ENCODE results near the gene PBXIP1.

- TF ChIP-seq EZH2 (IDR thresholded peaks at IDR 0.05) (no peak), FOXP2 (optimal IDR thresholded peaks at IDR 0.05; ENCODE audit: control extremely low read depth, extremely low read length, insufficient read depth) (no peak)
Observed at GRCh38 chr1:154969246-154969645, 13.3 kb upstream of the PBXIP1 start.
